Choroid plexus epithelial cell (primary cell): ENCODE results near the gene PRSS36.
"Not testable (repeated sequence)": the region's sequence is repeated elsewhere in the genome, so short reads cannot be mapped to it uniquely, and the experiment has no call there.

Source experiments
- DNase-seq: peaks from one replicate; pipeline ENCODE4 v3.0.0-alpha.2; 2010; ENCODE audit warnings: low read depth
- H3K4me3 ChIP-seq: 2 replicates; pipeline ENCODE4 v1.5.1; 2011; ENCODE audit warnings: low read depth, mild to moderate bottlenecking, control low read depth, low read length, moderate library complexity
- CTCF ChIP-seq: conservative IDR thresholded peaks from 2 replicates; pipeline ENCODE4 v1.5.1; 2011; ENCODE audit warnings: low read depth, mild to moderate bottlenecking, control low read depth, inconsistent platforms, low read length, moderate library complexity

The PRSS36 gene

DNA sequence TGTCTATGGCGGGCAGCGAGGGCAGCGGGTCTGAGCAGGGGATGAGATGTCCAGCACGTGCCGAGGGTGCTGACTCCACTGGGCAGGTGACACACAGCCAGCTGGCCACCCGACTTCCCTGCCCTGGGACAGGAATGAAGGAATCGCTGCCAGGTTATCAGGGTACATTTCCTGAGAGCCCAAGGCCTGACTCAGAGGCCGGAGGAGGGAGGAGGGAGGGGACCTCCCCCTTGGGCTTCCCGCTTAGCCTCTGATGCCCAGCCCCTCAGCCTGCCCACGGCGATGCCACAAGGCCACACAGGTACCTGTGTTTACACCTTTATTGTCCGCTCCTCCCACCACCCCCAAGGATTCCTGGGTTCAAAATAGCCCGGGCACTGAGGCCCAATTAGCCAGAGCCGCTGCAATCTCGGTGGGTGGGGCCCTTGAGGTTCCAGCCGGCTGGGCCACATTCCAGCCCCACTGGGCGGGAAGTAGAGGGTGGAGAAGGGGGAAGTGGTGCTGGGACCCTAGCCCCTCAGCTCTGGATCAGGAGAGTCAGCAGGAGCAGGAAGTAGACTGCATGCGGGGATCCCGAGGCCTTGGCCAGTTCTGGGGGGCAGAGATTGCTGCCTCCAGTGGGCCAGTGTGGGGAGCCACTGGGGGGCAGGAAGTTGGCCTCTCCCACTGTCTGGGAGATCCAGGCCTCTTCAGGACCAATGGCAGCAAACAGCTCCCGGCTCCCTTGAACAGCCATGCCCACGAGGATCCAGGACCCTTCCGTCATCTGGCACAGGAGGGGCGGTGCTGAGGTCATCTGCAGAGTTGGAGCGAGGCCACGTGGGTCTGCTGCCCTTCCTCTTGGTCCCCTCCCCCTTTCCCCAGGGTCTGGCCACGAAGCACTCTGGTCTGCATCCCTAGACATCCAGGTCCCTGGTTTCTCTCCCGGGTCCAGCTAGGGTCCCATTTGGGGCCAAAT lies 11.0 kb downstream of the PRSS36 start:
- H3K4me3 ChIP-seq, result no peak overlapping the region
- no peak for TF ChIP-seq CTCF
- DNase-seq, result peak; percentile 51

GRCh38 chr16:31136822-31137499 lies 12.9 kb downstream of the PRSS36 start:
- DNase-seq, H3K4me3 ChIP-seq: not testable (repeated sequence)

DNA sequence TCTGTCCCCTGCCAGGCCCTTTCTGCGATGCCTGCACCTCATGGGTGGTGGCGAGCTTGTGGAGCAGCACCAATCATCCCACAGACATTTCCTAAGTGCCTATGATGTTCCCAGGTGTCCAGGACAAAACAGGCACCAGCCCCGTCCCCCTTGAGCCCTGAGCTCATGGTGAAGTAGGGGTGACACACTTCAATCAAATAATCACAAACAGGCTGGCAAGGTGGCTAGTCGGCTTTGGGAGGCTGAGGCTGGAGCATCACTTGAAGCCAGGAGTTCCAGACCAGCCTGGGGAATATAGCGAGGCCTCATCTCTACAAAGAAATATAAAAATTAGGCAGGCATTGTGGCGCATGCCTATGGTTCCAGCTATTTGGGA lies 13.6 kb downstream of the PRSS36 start:
- no peak for TF ChIP-seq CTCF
- no peak overlapping the region for H3K4me3 ChIP-seq
- DNase-seq, result no peak

GRCh38 chr16:31135535-31136286 lies 14.2 kb downstream of the PRSS36 start, which contains the start of gene PRSS8:
PRSS8 (minus strand) TSS chr16:31135727; CDS start chr16:31135498, 229 bp downstream.
- no peak for TF ChIP-seq CTCF
- DNase-seq, result no peak
- H3K4me3 ChIP-seq, result no peak within 1 kb of the TSS

DNA sequence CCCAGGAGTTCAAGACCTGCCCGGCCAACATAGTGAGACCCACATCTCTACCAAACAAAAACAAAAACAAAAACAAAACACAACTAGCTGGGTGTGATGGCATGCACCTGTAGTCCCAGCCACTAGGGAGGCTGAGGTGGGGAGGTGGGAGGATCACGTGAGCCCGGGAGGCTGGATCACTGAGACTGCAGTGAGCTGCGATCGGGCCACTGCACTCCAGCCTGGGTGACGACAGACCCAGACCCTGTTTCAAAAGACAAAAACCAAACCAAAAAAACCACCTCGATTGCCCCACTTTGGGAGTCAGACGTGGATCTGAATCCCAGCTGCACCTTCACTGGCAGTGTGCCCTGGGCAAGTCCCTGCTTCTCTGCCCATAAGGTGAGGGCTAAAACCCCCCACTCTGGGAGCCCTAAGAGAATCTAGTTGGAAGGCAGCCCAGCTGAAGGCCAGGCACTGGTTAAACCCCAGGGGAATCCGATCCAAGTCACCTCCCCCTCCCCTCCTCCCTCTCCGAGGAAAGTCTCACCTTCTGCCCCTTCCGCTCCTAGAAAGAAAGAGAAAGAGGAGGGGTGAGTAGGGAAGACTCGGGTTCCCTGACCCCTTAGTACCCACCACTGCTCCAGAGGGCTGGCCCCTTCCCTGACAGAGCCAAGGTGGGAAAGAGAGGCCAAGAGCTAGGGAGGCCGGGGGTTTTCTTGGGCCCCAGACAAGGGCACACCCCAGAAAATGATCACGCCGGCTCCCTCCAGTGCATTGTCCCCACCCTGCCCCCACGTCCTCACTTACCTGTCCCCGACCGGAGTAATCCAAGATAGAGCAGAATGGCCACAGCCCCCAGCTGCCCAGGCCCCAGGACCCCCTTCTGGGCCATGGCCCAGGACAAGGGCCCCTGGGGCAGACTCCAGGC lies 15.0 kb downstream of the PRSS36 start:
- no peak overlapping the region for H3K4me3 ChIP-seq
- no peak for TF ChIP-seq CTCF
- no peak for DNase-seq

DNA sequence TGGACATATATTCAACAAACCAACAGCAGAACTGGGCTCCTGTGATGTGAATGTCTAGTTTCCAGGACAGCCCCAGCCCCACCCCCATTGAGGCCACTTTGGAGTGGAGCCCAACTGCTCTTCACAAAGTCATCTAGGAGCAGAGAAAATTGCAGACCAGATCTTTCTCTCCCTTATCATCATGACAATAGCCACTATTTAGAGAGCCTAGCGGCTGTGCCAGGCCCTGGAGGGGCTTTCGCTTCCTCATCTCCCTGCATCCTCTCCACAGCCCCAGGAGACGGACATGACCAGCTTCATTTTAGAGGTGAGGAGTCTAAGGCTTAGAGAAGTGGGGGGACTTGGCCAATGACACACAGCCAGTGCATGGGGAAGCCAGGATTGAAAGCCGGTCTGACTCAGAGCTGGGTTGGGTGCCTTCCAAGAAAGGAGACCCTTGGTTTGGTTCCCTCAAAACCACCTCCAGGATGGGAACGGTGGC lies 15.7 kb downstream of the PRSS36 start:
- TF ChIP-seq CTCF, result no peak
- H3K4me3 ChIP-seq, result no peak overlapping the region
- DNase-seq, result no peak
